ENCODE data around the gene ZNF580.

- TF ChIP-seq POLR2A (IDR thresholded peaks at IDR 0.05) (no peak), POLR2AphosphoS5 (IDR thresholded peaks at IDR 0.05) (no peak)
Observed at GRCh38 chr19:55668603-55669348, 28.0 kb downstream of the ZNF580 start.

All from prostate gland (tissue), 1 donor.